ENCODE data around the gene GPR78. TPM values are rescaled to one million over a fixed set of nuclear protein-coding genes. Genes with fewer than 3 reads are reported as not detected.

The GPR78 gene
- total and polyA plus RNA-seq, 2 of the 8 experiments (the other 6 are each of a cell fraction or from before 2014, with no cell fraction given): 1.0 to 3.0 TPM

GRCh38 chr4:8542776-8543525 lies 37.2 kb upstream of the GPR78 start:
- WGBS, 2 experiments (ENCODE audit: extremely low coverage in 1 of 2, insufficient coverage in 1 of 2, insufficient read length in 1 of 2, insufficient replicate concordance in 2 of 2, low coverage in 1 of 2, low lambda C conversion rate in 2 of 2, missing lambda C conversion rate in 1 of 2): 92% methylated on average over 16 of the region's 16 CpGs; no CpG with 5 or more reads in 1 of the 2 experiments
- Histone ChIP-seq H3K9ac (replicated peaks in 1 of 4; ENCODE audit: extremely low read depth in 1 of 4, low read depth in 3 of 4, low read length in 3 of 4) (no peak overlapping the region), H2BK15ac (ENCODE audit: low read length) (0 out of 2 replicates have a peak overlapping the region, but pooled peaks have one; percentile 53), H3K27ac (ENCODE audit: low read depth, low read length) (no peak overlapping the region), H3K18ac (ENCODE audit: extremely low read depth, low read length) (no peak overlapping the region), H3K4me2 (ENCODE audit: insufficient read depth in 1 of 2, low read depth in 2 of 2, low read length in 2 of 2) (no peak overlapping the region), H3K14ac (ENCODE audit: insufficient read length) (no peak overlapping the region), H3K4me1 (replicated peaks in 1 of 4; ENCODE audit: control insufficient read depth in 3 of 4, insufficient read depth in 4 of 4, low read length in 3 of 4) (peaks cover 0 to 15% (median 3%) of the 10 kb centered on the region in 4 experiments; a peak in 4 of 7 replicates), H3K79me1 (ENCODE audit: low read depth, low read length) (no peaks in the 10 kb centered on the region), H3K27me3 (replicated peaks in 1 of 4; ENCODE audit: control insufficient read depth in 3 of 4, extremely low read depth in 1 of 4, insufficient read depth in 3 of 4, low read length in 3 of 4) (no peaks in the 10 kb centered on the region; a peak in 2 of 7 replicates), H4K91ac (replicated peaks; ENCODE audit: insufficient read length, low read length) (peak overlapping the region; percentile 25), H3K23ac (ENCODE audit: insufficient read length) (no peak overlapping the region), H2BK120ac (replicated peaks; ENCODE audit: low read depth, low read length) (peak overlapping the region; percentile 28), H4K5ac (ENCODE audit: insufficient read length, low read depth, low read length) (no peak overlapping the region), H2BK20ac (ENCODE audit: low read length) (no peak overlapping the region), H2BK5ac (ENCODE audit: low read depth, low read length) (0 out of 2 replicates have a peak overlapping the region, but pooled peaks have one; percentile 6), H2AK5ac (ENCODE audit: low read depth, low read length) (peak overlapping the region; percentile 59; the same call in 1 of the 2 replicates), H4K20me1 (replicated peaks in 1 of 2; ENCODE audit: control insufficient read depth in 1 of 2, insufficient read depth in 2 of 2, low read length in 2 of 2) (no peaks in the 10 kb centered on the region), H3K4me3 (ENCODE audit: extremely low read depth in 1 of 4, insufficient read depth in 2 of 4, low read depth in 3 of 4, low read length in 4 of 4) (no peak overlapping the region), H3K56ac (replicated peaks; ENCODE audit: insufficient read length, low read depth, low read length) (no peak overlapping the region), H3K36me3 (ENCODE audit: control insufficient read depth in 2 of 4, insufficient read depth in 4 of 4, low read length in 3 of 4) (no peaks in the 10 kb centered on the region), H3K23me2 (ENCODE audit: low read depth, low read length) (no peaks in the 10 kb centered on the region), H2BK12ac (ENCODE audit: low read depth, low read length) (no peak overlapping the region; the same call in 1 of the 2 replicates), H3K4ac (replicated peaks; ENCODE audit: insufficient read length, low read depth, low read length) (no peak overlapping the region), H3K9me3 (ENCODE audit: insufficient read depth in 2 of 2, low read depth in 1 of 2, low read length in 1 of 2) (no peaks in the 10 kb centered on the region), H2AFZ (ENCODE audit: low read length) (no peak overlapping the region), H3K79me2 (ENCODE audit: control insufficient read depth in 1 of 2, insufficient read depth in 2 of 2, low read length in 2 of 2) (no peaks in the 10 kb centered on the region), H4K8ac (ENCODE audit: extremely low read depth, insufficient read depth, low read length) (no peak overlapping the region; the same call in 1 of the 2 replicates)
- FAIRE-seq: no peak
- POLR2A ChIA-PET (ENCODE audit: partially characterized antibody): no interaction called here
- DNase-seq (ENCODE audit: low read depth in 1 of 2, low spot score in 2 of 2): no peak
- CTCF ChIA-PET (ENCODE audit: partially characterized antibody): interaction anchor here (0.9 to 14.7 kb wide), 4 partner anchors 13 to 72 kb away, joined by 3 to 237 read pairs (median 4); no protein-coding TSS in a partner anchor
- TF ChIP-seq CTCF (IDR thresholded peaks at IDR 0.05; ENCODE audit: control extremely low read depth in 1 of 3, insufficient read depth in 1 of 3, low read depth in 1 of 3, low read length in 3 of 3) (no peak), CBX8 (IDR thresholded peaks at IDR 0.05; ENCODE audit: borderline replicate concordance, low read depth, low read length) (no peak), ATF3 (IDR thresholded peaks at IDR 0.05; ENCODE audit: insufficient read depth, low read depth, low read length) (no peak), KDM5A (IDR thresholded peaks at IDR 0.05; ENCODE audit: low read length) (no peak), CHD1 (IDR thresholded peaks at IDR 0.05; ENCODE audit: low read depth, low read length) (no peak), USF2 (IDR thresholded peaks at IDR 0.05; ENCODE audit: low read length) (no peak), ZNF274 (IDR thresholded peaks at IDR 0.05; ENCODE audit: borderline replicate concordance, extremely low read depth, low read length) (no peak)

Data from H1 (cell line).